Testis (tissue), 2 donors: ENCODE measurements around the gene ABCC9.

Source experiments
- POLR2A ChIP-seq: fragments of 450-650 bp; IDR thresholded peaks from one replicate; pipeline ENCODE4 v1.6.1; 2017; ENCODE audit warnings: antibody characterized with exemption, mild to moderate bottlenecking, moderate library complexity
- TF ChIP-seq, protein P1 (sequence below), 3 experiments: fragments of 450-650 bp in 2 of 3; fragments of 200-600 bp in 1 of 3; sonication (generic) in 1 of 3; IDR thresholded peaks; one replicate each; pipeline ENCODE4 v1.5.1; 2016 to 2019; ENCODE audit warnings: antibody characterized with exemption in 3 of 3, mild to moderate bottlenecking in 2 of 3, moderate library complexity in 1 of 3

DNA sequence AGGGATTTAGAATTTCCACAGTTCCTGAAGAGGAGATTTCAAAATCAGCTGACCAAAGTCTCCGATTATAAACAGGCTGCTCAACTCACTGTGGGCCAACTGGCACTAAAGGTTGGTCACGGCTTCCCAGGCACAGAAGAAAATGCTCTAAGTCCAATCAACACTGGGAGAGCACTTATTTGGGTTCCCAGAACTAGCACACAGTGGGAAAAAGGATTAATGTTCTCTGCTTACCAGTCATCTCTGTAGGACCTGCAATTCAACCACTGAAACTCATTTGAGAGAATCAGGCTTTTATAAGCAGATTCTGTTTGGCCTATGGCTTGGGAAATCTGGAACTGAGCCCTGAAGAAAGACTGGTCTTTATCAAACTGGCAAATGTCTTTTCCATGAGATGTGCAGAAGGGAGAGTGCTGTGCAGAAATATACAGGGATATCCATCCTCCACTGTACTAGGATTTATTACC lies 49.4 kb downstream of the ABCC9 start:
- TF ChIP-seq, protein P1, sequence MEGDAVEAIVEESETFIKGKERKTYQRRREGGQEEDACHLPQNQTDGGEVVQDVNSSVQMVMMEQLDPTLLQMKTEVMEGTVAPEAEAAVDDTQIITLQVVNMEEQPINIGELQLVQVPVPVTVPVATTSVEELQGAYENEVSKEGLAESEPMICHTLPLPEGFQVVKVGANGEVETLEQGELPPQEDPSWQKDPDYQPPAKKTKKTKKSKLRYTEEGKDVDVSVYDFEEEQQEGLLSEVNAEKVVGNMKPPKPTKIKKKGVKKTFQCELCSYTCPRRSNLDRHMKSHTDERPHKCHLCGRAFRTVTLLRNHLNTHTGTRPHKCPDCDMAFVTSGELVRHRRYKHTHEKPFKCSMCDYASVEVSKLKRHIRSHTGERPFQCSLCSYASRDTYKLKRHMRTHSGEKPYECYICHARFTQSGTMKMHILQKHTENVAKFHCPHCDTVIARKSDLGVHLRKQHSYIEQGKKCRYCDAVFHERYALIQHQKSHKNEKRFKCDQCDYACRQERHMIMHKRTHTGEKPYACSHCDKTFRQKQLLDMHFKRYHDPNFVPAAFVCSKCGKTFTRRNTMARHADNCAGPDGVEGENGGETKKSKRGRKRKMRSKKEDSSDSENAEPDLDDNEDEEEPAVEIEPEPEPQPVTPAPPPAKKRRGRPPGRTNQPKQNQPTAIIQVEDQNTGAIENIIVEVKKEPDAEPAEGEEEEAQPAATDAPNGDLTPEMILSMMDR (IDR thresholded peaks at IDR 0.05), result no peak
- TF ChIP-seq POLR2A, result no peak
